Liver (tissue), 9 donors: ENCODE results near the gene DHCR24. TPM values are rescaled to one million over a fixed set of nuclear protein-coding genes. Genes with fewer than 3 reads are reported as not detected.

Experiments used
- DNase-seq: peaks from one replicate; pipeline ENCODE4 v3.0.0-alpha.2; 2017; ENCODE audit warnings: low spot score
- H3K27ac ChIP-seq, 2 donors: one replicate each; pipeline ENCODE4 v1.7.0; 2013; ENCODE audit warnings: inconsistent platforms in 2 of 2, low read length in 2 of 2, control low read depth in 1 of 2, low read depth in 1 of 2, mild to moderate bottlenecking in 1 of 2
- H3K27me3 ChIP-seq, 4 donors: one replicate each; pipeline versions ENCODE4 v1.6.1 to v1.7.0; 2013; ENCODE audit warnings: low read length in 3 of 4, inconsistent platforms in 1 of 4, mild to moderate bottlenecking in 1 of 4, moderate library complexity in 1 of 4; ENCODE audit not compliant: control insufficient read depth in 4 of 4, insufficient read depth in 4 of 4
- H3K36me3 ChIP-seq, 4 donors: one replicate each; pipeline versions ENCODE4 v1.6.1 to v1.7.0; 2013; ENCODE audit warnings: low read length in 3 of 4, mild to moderate bottlenecking in 3 of 4, low read depth in 1 of 4, moderate library complexity in 1 of 4; ENCODE audit not compliant: control insufficient read depth in 4 of 4, insufficient read depth in 3 of 4
- H3K4me1 ChIP-seq, 4 donors: one replicate each; pipeline versions ENCODE4 v1.6.1 to v1.7.0; 2013; ENCODE audit warnings: low read length in 3 of 4, mild to moderate bottlenecking in 3 of 4, moderate library complexity in 1 of 4; ENCODE audit not compliant: control insufficient read depth in 4 of 4, insufficient read depth in 4 of 4
- H3K4me3 ChIP-seq, 3 donors: one replicate each; pipeline versions ENCODE4 v1.6.1 to v1.7.0; 2013; ENCODE audit warnings: low read length in 3 of 3, control low read depth in 1 of 3, low read depth in 1 of 3, mild to moderate bottlenecking in 1 of 3
- H3K9ac ChIP-seq, 2 donors: one replicate each; pipeline ENCODE4 v1.7.0; 2013; ENCODE audit warnings: low read length in 2 of 2, mild to moderate bottlenecking in 2 of 2, moderate library complexity in 2 of 2, control low read depth in 1 of 2, low read depth in 1 of 2
- H3K9me3 ChIP-seq, 4 donors: one replicate each; pipeline versions ENCODE4 v1.6.1 to v1.7.0; 2013; ENCODE audit warnings: low read length in 3 of 4; ENCODE audit not compliant: control insufficient read depth in 4 of 4
- EGR1 ChIP-seq, 2 donors: IDR thresholded peaks; 2 replicates each; pipeline ENCODE4 v1.6.1; 2016 to 2018; ENCODE audit warnings: antibody characterized with exemption in 2 of 2, low read depth in 2 of 2
- FOXA1 ChIP-seq: IDR thresholded peaks from 2 replicates; pipeline ENCODE4 v1.6.1; 2016; ENCODE audit warnings: antibody characterized with exemption
- FOXA2 ChIP-seq: IDR thresholded peaks from 2 replicates; pipeline ENCODE4 v1.6.1; 2016; ENCODE audit warnings: antibody characterized with exemption
- GABPA ChIP-seq, 2 donors: IDR thresholded peaks in 1 of 2; conservative IDR thresholded peaks in 1 of 2; 2 replicates each; pipeline ENCODE4 v1.6.1; 2016; ENCODE audit warnings: antibody characterized with exemption in 2 of 2, mild to moderate bottlenecking in 1 of 2, moderate library complexity in 1 of 2
- HNF4G ChIP-seq: IDR thresholded peaks from 2 replicates; pipeline ENCODE4 v1.6.1; 2016; ENCODE audit warnings: antibody characterized with exemption
- JUND ChIP-seq, 2 donors: IDR thresholded peaks; 2 replicates each; pipeline ENCODE4 v1.6.1; 2016; ENCODE audit warnings: antibody characterized with exemption in 2 of 2
- NR2F2 ChIP-seq: IDR thresholded peaks from 2 replicates; pipeline ENCODE4 v1.6.1; 2016; ENCODE audit warnings: antibody characterized with exemption
- RAD21 ChIP-seq, 2 donors: IDR thresholded peaks; 2 replicates each; pipeline ENCODE4 v1.6.1; 2016; ENCODE audit warnings: antibody characterized with exemption in 2 of 2, mild to moderate bottlenecking in 2 of 2
- RXRA ChIP-seq, 2 donors: IDR thresholded peaks; 2 replicates each; pipeline ENCODE4 v1.6.1; 2017 to 2018; ENCODE audit warnings: antibody characterized with exemption in 2 of 2, mild to moderate bottlenecking in 1 of 2
- SP1 ChIP-seq: IDR thresholded peaks from 2 replicates; pipeline ENCODE4 v1.6.1; 2018; ENCODE audit warnings: antibody characterized with exemption, mild to moderate bottlenecking
- TAF1 ChIP-seq: conservative IDR thresholded peaks from 2 replicates; pipeline ENCODE4 v1.6.1; 2016; ENCODE audit warnings: antibody characterized with exemption, mild to moderate bottlenecking
- YY1 ChIP-seq: IDR thresholded peaks from 2 replicates; pipeline ENCODE4 v1.6.1; 2016; ENCODE audit warnings: antibody characterized with exemption, mild to moderate bottlenecking
- WGBS: extraction: QIAGEN DNeasy Blood & Tissue Kit; methylation state at CpG from one replicate; pipeline ENCODE4 v1.1.7; 2013; 5-methylcytosine and 5-hydroxymethylcytosine counted together
- polyA plus RNA-seq, 2 donors: library from polyadenylated mRNA; stranded (reverse) in 1 of 2; unstranded in 1 of 2; fragments of 200-250 nt in 1 of 2; fragments of >200 nt in 1 of 2; fragmentation: Nextera tagmentation in 1 of 2; extraction: Ambion mirVana in 1 of 2; gene quantifications; one replicate each; pipeline versions ENCODE4 v1.2.1 to v1.2.3, GENCODE V29; 2013 to 2015
- total RNA-seq, 2 donors: library from RNA; depleted of rRNA; stranded (reverse); fragments of >200 nt; gene quantifications; one replicate each; pipeline ENCODE4 v1.2.3, GENCODE V29; 2014
- TF ChIP-seq, protein P1 (sequence below): IDR thresholded peaks from 2 replicates; pipeline ENCODE4 v1.6.1; 2016; ENCODE audit warnings: antibody characterized with exemption
- TF ChIP-seq, protein P2 (sequence below): fragments of 150-350 bp; IDR thresholded peaks from 2 replicates; pipeline ENCODE4 v1.5.1; 2017; ENCODE audit warnings: improper control_type of control experiment, low read depth, low read length; ENCODE audit not compliant: missing input control
- TF ChIP-seq, protein P3 (sequence below): IDR thresholded peaks from 2 replicates; pipeline ENCODE4 v1.6.1; 2016; ENCODE audit warnings: antibody characterized with exemption, mild to moderate bottlenecking
- donor health status: healthy.
- donor health status: healthy.
- donor health status: healthy.
- donor health status: healthy.
- donor health status: healthy.

Gene DHCR24
- total and polyA plus RNA-seq, 4 donors: 271 to 815 (median 600) TPM

DNA sequence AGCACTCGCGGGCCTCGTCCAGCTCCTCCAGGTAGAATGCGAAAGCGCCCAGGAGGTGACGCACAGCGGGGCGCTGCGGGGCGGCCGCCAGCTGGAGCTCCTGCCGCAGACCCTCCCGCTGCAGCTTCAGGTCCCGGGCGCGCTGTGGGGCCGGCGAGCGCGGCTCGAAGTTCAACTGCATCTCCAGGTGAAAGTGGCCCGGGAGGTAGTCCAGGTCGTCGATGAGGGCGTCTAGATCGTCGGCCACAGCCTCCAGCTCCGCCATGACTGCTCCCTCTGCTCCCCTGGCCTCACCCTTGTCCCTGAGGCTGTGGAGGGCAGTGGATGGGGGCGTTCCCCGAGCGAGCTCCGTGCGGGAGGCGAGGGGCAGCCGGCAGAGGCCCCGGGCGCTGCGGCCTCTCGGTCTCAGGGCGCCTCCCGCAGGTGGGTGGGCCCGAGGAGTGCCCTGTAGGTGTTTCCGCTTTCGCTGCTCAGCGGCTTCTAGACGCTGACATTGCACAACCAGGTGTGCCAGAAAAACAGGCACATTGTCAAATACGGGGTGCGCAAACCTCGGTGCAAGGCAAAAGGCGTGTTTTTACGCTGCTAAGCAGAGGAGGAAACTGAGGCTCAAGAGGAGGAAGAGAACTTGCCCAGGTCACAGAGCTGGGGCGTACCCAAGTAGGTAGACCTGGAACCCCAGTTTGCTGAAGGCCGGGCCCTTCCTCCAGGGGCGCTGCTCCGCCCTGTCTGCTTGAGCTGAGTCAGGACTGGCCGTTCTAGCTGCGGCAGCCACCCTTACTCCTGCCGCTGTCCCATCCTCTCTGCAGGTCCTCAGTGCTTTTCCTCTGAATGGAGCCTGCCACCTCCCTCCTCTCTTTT, 85.9 kb downstream of the DHCR24 start, which contains the start of gene TTC22:
TSS of gene TTC22 (minus strand) at position 425 of the 861 bp plus-strand sequence. CDS start at position 265, 160 bp downstream.
- Histone ChIP-seq H3K4me3 (peak within 1 kb of the TSS; percentile 58 to 82 (median 70)), H3K36me3 (no peaks in the 10 kb centered on the region), H3K9ac (peak within 1 kb of the TSS in 1 of 2 donors; percentile 76), H3K4me1 (peaks cover 19 to 49% (median 34%) of the 10 kb centered on the region in 4 donors), H3K27ac (peak within 1 kb of the TSS; percentile 55 to 57), H3K9me3 (no peaks in the 10 kb centered on the region), H3K27me3 (no peaks in the 10 kb centered on the region)
- WGBS: 3% methylated on average over 58 of the region's 58 CpGs
- TF ChIP-seq RAD21 (IDR thresholded peaks at IDR 0.05) (peak; percentile 46 to 55), GABPA (IDR thresholded peaks at IDR 0.05 in 1 of 2, conservative IDR thresholded peaks at IDR 0.05 in 1 of 2) (peak in 1 of 2 donors; percentile 25), HNF4G (no peak), YY1 (peak; percentile 47), RXRA (IDR thresholded peaks at IDR 0.05) (peak in 1 of 2 donors; percentile 11), EGR1 (IDR thresholded peaks at IDR 0.05; ENCODE audit: low read depth in 2 of 2) (no peak), NR2F2 (no peak)
- TF ChIP-seq, protein P1, sequence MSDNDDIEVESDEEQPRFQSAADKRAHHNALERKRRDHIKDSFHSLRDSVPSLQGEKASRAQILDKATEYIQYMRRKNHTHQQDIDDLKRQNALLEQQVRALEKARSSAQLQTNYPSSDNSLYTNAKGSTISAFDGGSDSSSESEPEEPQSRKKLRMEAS: no peak
- TF ChIP-seq, protein P2, sequence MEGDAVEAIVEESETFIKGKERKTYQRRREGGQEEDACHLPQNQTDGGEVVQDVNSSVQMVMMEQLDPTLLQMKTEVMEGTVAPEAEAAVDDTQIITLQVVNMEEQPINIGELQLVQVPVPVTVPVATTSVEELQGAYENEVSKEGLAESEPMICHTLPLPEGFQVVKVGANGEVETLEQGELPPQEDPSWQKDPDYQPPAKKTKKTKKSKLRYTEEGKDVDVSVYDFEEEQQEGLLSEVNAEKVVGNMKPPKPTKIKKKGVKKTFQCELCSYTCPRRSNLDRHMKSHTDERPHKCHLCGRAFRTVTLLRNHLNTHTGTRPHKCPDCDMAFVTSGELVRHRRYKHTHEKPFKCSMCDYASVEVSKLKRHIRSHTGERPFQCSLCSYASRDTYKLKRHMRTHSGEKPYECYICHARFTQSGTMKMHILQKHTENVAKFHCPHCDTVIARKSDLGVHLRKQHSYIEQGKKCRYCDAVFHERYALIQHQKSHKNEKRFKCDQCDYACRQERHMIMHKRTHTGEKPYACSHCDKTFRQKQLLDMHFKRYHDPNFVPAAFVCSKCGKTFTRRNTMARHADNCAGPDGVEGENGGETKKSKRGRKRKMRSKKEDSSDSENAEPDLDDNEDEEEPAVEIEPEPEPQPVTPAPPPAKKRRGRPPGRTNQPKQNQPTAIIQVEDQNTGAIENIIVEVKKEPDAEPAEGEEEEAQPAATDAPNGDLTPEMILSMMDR: peak; percentile 33
- peak; percentile 53 for DNase-seq

DNA sequence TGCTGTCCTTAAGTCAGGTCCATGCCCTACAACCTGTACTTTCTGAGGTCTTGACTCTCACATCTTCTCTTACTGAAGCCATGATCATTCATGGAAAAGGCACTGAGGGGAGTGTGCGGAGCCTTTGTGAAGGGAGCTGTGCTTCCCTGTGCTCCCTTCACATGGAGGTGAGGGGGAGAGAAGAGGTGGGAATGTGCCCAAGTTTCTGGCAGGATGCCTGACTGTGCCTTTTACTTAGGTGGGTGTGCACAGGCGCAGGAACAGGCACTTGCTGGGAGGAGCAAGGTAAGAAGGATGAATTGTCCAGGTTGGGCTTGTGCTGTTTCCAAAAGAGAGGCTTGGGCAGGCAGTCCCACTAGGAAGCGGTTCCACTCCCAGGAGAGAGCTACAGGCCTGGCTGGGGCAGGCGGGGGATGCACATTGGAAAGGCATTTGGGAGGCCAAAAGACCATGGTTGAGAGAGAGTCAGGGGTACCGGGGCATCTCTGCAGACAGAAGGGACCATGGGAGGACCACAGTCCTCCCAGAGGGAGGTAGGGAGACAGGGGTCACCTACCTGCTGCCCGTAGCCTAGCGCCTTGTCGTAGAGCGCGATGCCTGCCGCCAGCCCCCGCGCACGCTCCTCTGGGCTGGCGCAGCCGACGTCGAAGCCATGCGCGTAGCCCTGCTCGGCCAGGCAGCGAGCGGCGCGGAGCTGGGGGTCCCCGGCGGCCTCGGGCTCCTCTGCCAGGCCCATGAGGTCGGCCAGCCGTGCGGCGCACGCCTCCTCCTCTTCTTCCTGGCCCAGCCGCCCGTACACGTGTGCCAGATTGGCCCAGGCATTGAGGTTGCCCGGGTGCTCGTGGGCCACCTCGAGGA, 86.7 kb downstream of the DHCR24 start:
- Histone ChIP-seq H3K36me3 (no peaks in the 10 kb centered on the region), H3K27ac (peak overlapping the region; percentile 55 to 57), H3K4me3 (peak overlapping the region; percentile 58 to 82 (median 70)), H3K4me1 (peaks cover 18 to 48% (median 34%) of the 10 kb centered on the region in 4 donors), H3K9ac (no peak overlapping the region), H3K27me3 (no peaks in the 10 kb centered on the region), H3K9me3 (no peaks in the 10 kb centered on the region)
- no peak for DNase-seq
- TF ChIP-seq, protein P3, sequence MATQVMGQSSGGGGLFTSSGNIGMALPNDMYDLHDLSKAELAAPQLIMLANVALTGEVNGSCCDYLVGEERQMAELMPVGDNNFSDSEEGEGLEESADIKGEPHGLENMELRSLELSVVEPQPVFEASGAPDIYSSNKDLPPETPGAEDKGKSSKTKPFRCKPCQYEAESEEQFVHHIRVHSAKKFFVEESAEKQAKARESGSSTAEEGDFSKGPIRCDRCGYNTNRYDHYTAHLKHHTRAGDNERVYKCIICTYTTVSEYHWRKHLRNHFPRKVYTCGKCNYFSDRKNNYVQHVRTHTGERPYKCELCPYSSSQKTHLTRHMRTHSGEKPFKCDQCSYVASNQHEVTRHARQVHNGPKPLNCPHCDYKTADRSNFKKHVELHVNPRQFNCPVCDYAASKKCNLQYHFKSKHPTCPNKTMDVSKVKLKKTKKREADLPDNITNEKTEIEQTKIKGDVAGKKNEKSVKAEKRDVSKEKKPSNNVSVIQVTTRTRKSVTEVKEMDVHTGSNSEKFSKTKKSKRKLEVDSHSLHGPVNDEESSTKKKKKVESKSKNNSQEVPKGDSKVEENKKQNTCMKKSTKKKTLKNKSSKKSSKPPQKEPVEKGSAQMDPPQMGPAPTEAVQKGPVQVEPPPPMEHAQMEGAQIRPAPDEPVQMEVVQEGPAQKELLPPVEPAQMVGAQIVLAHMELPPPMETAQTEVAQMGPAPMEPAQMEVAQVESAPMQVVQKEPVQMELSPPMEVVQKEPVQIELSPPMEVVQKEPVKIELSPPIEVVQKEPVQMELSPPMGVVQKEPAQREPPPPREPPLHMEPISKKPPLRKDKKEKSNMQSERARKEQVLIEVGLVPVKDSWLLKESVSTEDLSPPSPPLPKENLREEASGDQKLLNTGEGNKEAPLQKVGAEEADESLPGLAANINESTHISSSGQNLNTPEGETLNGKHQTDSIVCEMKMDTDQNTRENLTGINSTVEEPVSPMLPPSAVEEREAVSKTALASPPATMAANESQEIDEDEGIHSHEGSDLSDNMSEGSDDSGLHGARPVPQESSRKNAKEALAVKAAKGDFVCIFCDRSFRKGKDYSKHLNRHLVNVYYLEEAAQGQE: no peak
- TF ChIP-seq FOXA1 (no peak), YY1 (no peak), JUND (IDR thresholded peaks at IDR 0.05) (no peak), SP1 (no peak), FOXA2 (no peak), RAD21 (IDR thresholded peaks at IDR 0.05) (no peak), HNF4G (no peak), TAF1 (no peak), RXRA (IDR thresholded peaks at IDR 0.05) (no peak), EGR1 (IDR thresholded peaks at IDR 0.05; ENCODE audit: low read depth in 2 of 2) (no peak)
- TF ChIP-seq, protein P2: no peak
- TF ChIP-seq, protein P1: no peak
- 50% methylated on average over 39 of the region's 39 CpGs for WGBS
